ENCODE results near the gene CNTN1.

DNA sequence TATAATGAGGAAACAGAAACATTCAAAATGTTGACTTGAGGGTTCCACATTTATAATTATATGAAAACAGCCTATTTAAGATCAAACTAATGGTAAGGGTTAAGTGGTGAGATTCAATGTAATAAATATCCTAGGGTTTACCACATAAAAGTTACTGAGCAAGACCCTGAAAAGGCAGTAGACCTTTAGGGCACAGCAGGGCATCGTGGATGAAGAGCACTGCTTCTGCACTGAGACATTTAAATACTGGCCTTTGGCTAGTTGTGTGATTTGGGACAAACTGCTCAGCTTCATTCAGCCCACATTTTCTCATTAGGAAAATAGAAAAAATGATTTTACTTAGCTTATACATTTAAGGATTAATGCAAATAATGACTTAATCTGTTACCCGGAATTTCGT lies 42.0 kb downstream of the CNTN1 start:
- TF ChIP-seq, protein P1, sequence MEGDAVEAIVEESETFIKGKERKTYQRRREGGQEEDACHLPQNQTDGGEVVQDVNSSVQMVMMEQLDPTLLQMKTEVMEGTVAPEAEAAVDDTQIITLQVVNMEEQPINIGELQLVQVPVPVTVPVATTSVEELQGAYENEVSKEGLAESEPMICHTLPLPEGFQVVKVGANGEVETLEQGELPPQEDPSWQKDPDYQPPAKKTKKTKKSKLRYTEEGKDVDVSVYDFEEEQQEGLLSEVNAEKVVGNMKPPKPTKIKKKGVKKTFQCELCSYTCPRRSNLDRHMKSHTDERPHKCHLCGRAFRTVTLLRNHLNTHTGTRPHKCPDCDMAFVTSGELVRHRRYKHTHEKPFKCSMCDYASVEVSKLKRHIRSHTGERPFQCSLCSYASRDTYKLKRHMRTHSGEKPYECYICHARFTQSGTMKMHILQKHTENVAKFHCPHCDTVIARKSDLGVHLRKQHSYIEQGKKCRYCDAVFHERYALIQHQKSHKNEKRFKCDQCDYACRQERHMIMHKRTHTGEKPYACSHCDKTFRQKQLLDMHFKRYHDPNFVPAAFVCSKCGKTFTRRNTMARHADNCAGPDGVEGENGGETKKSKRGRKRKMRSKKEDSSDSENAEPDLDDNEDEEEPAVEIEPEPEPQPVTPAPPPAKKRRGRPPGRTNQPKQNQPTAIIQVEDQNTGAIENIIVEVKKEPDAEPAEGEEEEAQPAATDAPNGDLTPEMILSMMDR (IDR thresholded peaks at IDR 0.05), result no peak
- no peak for TF ChIP-seq EZH2 (IDR thresholded peaks at IDR 0.05; ENCODE audit: borderline replicate concordance, insufficient read depth, low read depth, low read length, poor library complexity, severe bottlenecking)
